ENCODE data around the gene FHIT.

FHIT gene

GRCh38 chr3:59772416-59773408, 1478.5 kb downstream of the FHIT start:
- no peak for DNase-seq

GRCh38 chr3:59771768-59772181, 1479.5 kb downstream of the FHIT start:
- DNase-seq, result no peak

- DNase-seq, result no peak
These were observed 1482.0 kb downstream of the FHIT start for GRCh38 chr3:59769127-59769750.

GRCh38 chr3:59766200-59766872, 1484.9 kb downstream of the FHIT start:
- DNase-seq, result no peak

GRCh38 chr3:59764171-59764570, 1487.1 kb downstream of the FHIT start:
- DNase-seq, result no peak

- DNase-seq, result no peak
These were observed 1488.3 kb downstream of the FHIT start for GRCh38 chr3:59762941-59763340.

- DNase-seq, result no peak
These were observed 1491.8 kb downstream of the FHIT start for GRCh38 chr3:59759298-59760031.

GRCh38 chr3:59758672-59759071, 1492.6 kb downstream of the FHIT start:
- DNase-seq, result no peak

GRCh38 chr3:59756934-59757333, 1494.3 kb downstream of the FHIT start:
- no peak for DNase-seq

- DNase-seq, result no peak
These were observed 1496.7 kb downstream of the FHIT start for GRCh38 chr3:59754456-59755129.

GRCh38 chr3:59753808-59754450, 1497.3 kb downstream of the FHIT start:
- DNase-seq, result no peak

- DNase-seq, result no peak
These were observed 1498.3 kb downstream of the FHIT start for GRCh38 chr3:59752925-59753324.

GRCh38 chr3:59751606-59752005, 1499.6 kb downstream of the FHIT start:
- DNase-seq, result no peak

GRCh38 chr3:59750391-59750790, 1500.9 kb downstream of the FHIT start:
- no peak for DNase-seq

- DNase-seq, result no peak
These were observed 1502.0 kb downstream of the FHIT start for GRCh38 chr3:59749291-59749690.

GRCh38 chr3:59746585-59746984, 1504.7 kb downstream of the FHIT start:
- no peak for DNase-seq

GRCh38 chr3:59737241-59737640, 1514.0 kb downstream of the FHIT start:
- no peak for DNase-seq

GRCh38 chr3:59734061-59734460, 1517.2 kb downstream of the FHIT start:
- no peak for DNase-seq

- DNase-seq, result no peak
These were observed 1518.0 kb downstream of the FHIT start for GRCh38 chr3:59733041-59733809.

GRCh38 chr3:59731943-59732342, 1519.3 kb downstream of the FHIT start:
- no peak for DNase-seq

- DNase-seq, result no peak
These were observed 1520.7 kb downstream of the FHIT start for GRCh38 chr3:59730591-59730990.

All from NCI-H345 (cell line).